GM19397 (cell line): Measurements from ENCODE around the gene CNTNAP1.
A peak's percentile ranks its signal among the peaks of the same experiment; 100 is the strongest.
"Not testable (repeated sequence)": the region's sequence is repeated elsewhere in the genome, so short reads cannot be mapped to it uniquely, and the experiment has no call there.

Experiments
- ATAC-seq: cut with Tn5 transposase; IDR thresholded peaks from one replicate; pipeline ENCODE4 v1.9.1; 2021; ENCODE audit warnings: mild to moderate bottlenecking, moderate library complexity; ENCODE audit not compliant: unreplicated experiment

Gene CNTNAP1

GRCh38 chr17:42723636-42724035, 41.3 kb downstream of the CNTNAP1 start:
- ATAC-seq: no peak

- ATAC-seq: no peak
Measured at GRCh38 chr17:42725143-42725542, 42.8 kb downstream of the CNTNAP1 start.

GRCh38 chr17:42740699-42741098, 58.4 kb downstream of the CNTNAP1 start:
- ATAC-seq: no peak

- ATAC-seq: not testable (repeated sequence)
Measured at GRCh38 chr17:42742916-42743315, 60.6 kb downstream of the CNTNAP1 start.

GRCh38 chr17:42743595-42744282, 61.4 kb downstream of the CNTNAP1 start:
- no peak for ATAC-seq

- ATAC-seq: peak; percentile 49
Measured at GRCh38 chr17:42744283-42744805, 62.0 kb downstream of the CNTNAP1 start.

GRCh38 chr17:42744806-42745617, 62.7 kb downstream of the CNTNAP1 start, which contains the start of gene EZH1:
Gene EZH1, minus strand, starts transcription at chr17:42745040. Its CDS starts 16,099 bp downstream, at chr17:42728941.
- peak; percentile 82 for ATAC-seq

- no peak for ATAC-seq
Measured at GRCh38 chr17:42748202-42748907, 66.0 kb downstream of the CNTNAP1 start.

- ATAC-seq: no peak
Measured at GRCh38 chr17:42748908-42749798, 66.8 kb downstream of the CNTNAP1 start.
